Measurements from ENCODE around the gene SDC1.

GRCh38 chr2:20222014-20222768 is 2.7 kb downstream of the SDC1 start:
- no peak for TF ChIP-seq POLR2A (IDR thresholded peaks at IDR 0.05; ENCODE audit: extremely low read depth, insufficient read length)
- TF ChIP-seq CTCF (IDR thresholded peaks at IDR 0.05; ENCODE audit: low read depth, low read length), result no peak
- TF ChIP-seq MYC (IDR thresholded peaks at IDR 0.05; ENCODE audit: low read depth, low read length), result no peak

All from NB4 (cell line).